Measurements from ENCODE around the gene LAMA3.

LAMA3 gene

GRCh38 chr18:23969664-23970063 lies 280.4 kb downstream of the LAMA3 start:
- H3K36me3 ChIP-seq (ENCODE audit: insufficient read depth), result no peaks in the 10 kb centered on the region
- no peak overlapping the region for H3K4me3 ChIP-seq (IDR thresholded peaks at IDR 0.05; ENCODE audit: insufficient read depth, low read depth, low read length)
- no peak overlapping the region for H3K27ac ChIP-seq
- H3K4me2 ChIP-seq, result no peak overlapping the region
- no peak for TF ChIP-seq CTCF (conservative IDR thresholded peaks at IDR 0.05; ENCODE audit: low read depth, low read length)
- no peaks in the 10 kb centered on the region for H3K4me1 ChIP-seq (ENCODE audit: low read depth, poor library complexity, severe bottlenecking)
- no peak overlapping the region for H3K9ac ChIP-seq
- H3K27me3 ChIP-seq (ENCODE audit: insufficient read depth, low read depth), result no peaks in the 10 kb centered on the region; the same call in 1 of the 2 replicates
- H3K79me2 ChIP-seq (ENCODE audit: insufficient read depth, low read depth), result no peaks in the 10 kb centered on the region
- no peak overlapping the region for H2AFZ ChIP-seq (ENCODE audit: low read depth)
- no peaks in the 10 kb centered on the region for H4K20me1 ChIP-seq (ENCODE audit: insufficient read depth)

GRCh38 chr18:23970161-23971096 lies 281.2 kb downstream of the LAMA3 start:
- no peaks in the 10 kb centered on the region for H3K79me2 ChIP-seq (ENCODE audit: insufficient read depth, low read depth)
- no peaks in the 10 kb centered on the region for H3K36me3 ChIP-seq (ENCODE audit: insufficient read depth)
- no peaks in the 10 kb centered on the region for H4K20me1 ChIP-seq (ENCODE audit: insufficient read depth)
- H3K9ac ChIP-seq, result no peak overlapping the region
- no peak for TF ChIP-seq CTCF (conservative IDR thresholded peaks at IDR 0.05; ENCODE audit: low read depth, low read length)
- H3K27ac ChIP-seq, result no peak overlapping the region
- no peaks in the 10 kb centered on the region; the same call in 1 of the 2 replicates for H3K27me3 ChIP-seq (ENCODE audit: insufficient read depth, low read depth)
- H3K4me1 ChIP-seq (ENCODE audit: low read depth, poor library complexity, severe bottlenecking), result no peaks in the 10 kb centered on the region
- no peak overlapping the region for H3K4me3 ChIP-seq (IDR thresholded peaks at IDR 0.05; ENCODE audit: insufficient read depth, low read depth, low read length)
- H2AFZ ChIP-seq (ENCODE audit: low read depth), result no peak overlapping the region
- H3K4me2 ChIP-seq, result no peak overlapping the region

- H3K27ac ChIP-seq, result no peak overlapping the region
- H3K4me1 ChIP-seq (ENCODE audit: low read depth, poor library complexity, severe bottlenecking), result no peaks in the 10 kb centered on the region
- TF ChIP-seq CTCF (conservative IDR thresholded peaks at IDR 0.05; ENCODE audit: low read depth, low read length), result no peak
- H3K4me3 ChIP-seq (IDR thresholded peaks at IDR 0.05; ENCODE audit: insufficient read depth, low read depth, low read length), result no peak overlapping the region
- H3K36me3 ChIP-seq (ENCODE audit: insufficient read depth), result no peaks in the 10 kb centered on the region
- no peak overlapping the region for H2AFZ ChIP-seq (ENCODE audit: low read depth)
- H3K79me2 ChIP-seq (ENCODE audit: insufficient read depth, low read depth), result no peaks in the 10 kb centered on the region
- no peaks in the 10 kb centered on the region; the same call in 1 of the 2 replicates for H3K27me3 ChIP-seq (ENCODE audit: insufficient read depth, low read depth)
- H3K4me2 ChIP-seq, result no peak overlapping the region
- H3K9ac ChIP-seq, result no peak overlapping the region
- H4K20me1 ChIP-seq (ENCODE audit: insufficient read depth), result no peaks in the 10 kb centered on the region
Observed at GRCh38 chr18:23971097-23971440, 281.8 kb downstream of the LAMA3 start.

- H3K9ac ChIP-seq, result no peak overlapping the region
- no peak overlapping the region for H3K27ac ChIP-seq
- H3K4me3 ChIP-seq (IDR thresholded peaks at IDR 0.05; ENCODE audit: insufficient read depth, low read depth, low read length), result no peak overlapping the region
- H3K36me3 ChIP-seq (ENCODE audit: insufficient read depth), result no peaks in the 10 kb centered on the region
- no peaks in the 10 kb centered on the region; the same call in 1 of the 2 replicates for H3K27me3 ChIP-seq (ENCODE audit: insufficient read depth, low read depth)
- H3K4me1 ChIP-seq (ENCODE audit: low read depth, poor library complexity, severe bottlenecking), result no peaks in the 10 kb centered on the region
- no peak for TF ChIP-seq CTCF (conservative IDR thresholded peaks at IDR 0.05; ENCODE audit: low read depth, low read length)
- no peaks in the 10 kb centered on the region for H4K20me1 ChIP-seq (ENCODE audit: insufficient read depth)
- no peaks in the 10 kb centered on the region for H3K79me2 ChIP-seq (ENCODE audit: insufficient read depth, low read depth)
- H3K4me2 ChIP-seq, result no peak overlapping the region
- no peak overlapping the region for H2AFZ ChIP-seq (ENCODE audit: low read depth)
Observed at GRCh38 chr18:23971666-23972230, 282.5 kb downstream of the LAMA3 start.

All from KMS-11 (cell line).